H1 (cell line): ENCODE results near the gene GRAPL.
"Not testable (repeated sequence)": the region's sequence is repeated elsewhere in the genome, so short reads cannot be mapped to it uniquely, and the experiment has no call there.

ENCODE experiments used
- CEBPB ChIP-seq: IDR thresholded peaks from 2 replicates; pipeline ENCODE4 v1.6.1; 2012; ENCODE audit warnings: low read depth, low read length
- EZH2 ChIP-seq: fragments of 200-600 bp; sonication (generic); IDR thresholded peaks from 2 replicates; pipeline ENCODE4 v1.7.1; 2012; ENCODE audit warnings: low read depth, mild to moderate bottlenecking, moderate library complexity, low read length, inconsistent platforms; ENCODE audit not compliant: severe bottlenecking
- HDAC6 ChIP-seq: IDR thresholded peaks from one replicate; pipeline ENCODE4 v1.7.1; 2012; ENCODE audit warnings: low read depth, mild to moderate bottlenecking, inconsistent platforms, low read length, moderate library complexity
- KDM1A ChIP-seq: fragments of 200-600, 300-600 bp; sonication (generic); IDR thresholded peaks from 2 replicates; pipeline ENCODE4 v1.7.1; 2016; ENCODE audit warnings: mild to moderate bottlenecking, low read length, borderline replicate concordance
- PHF8 ChIP-seq: fragments of 200-600 bp; sonication (generic); conservative IDR thresholded peaks from 2 replicates; pipeline ENCODE4 v1.7.1; 2012; ENCODE audit warnings: low read depth, mild to moderate bottlenecking, inconsistent platforms, low read length, moderate library complexity
- POLR2A ChIP-seq, 2 experiments: IDR thresholded peaks; 1 replicate in 1 of 2; 2 replicates in 1 of 2; pipeline ENCODE4 v1.6.1; 2011; ENCODE audit warnings: low read depth in 2 of 2, low read length in 2 of 2, mild to moderate bottlenecking in 2 of 2; ENCODE audit errors: control extremely low read depth in 1 of 2
- SP1 ChIP-seq: IDR thresholded peaks from 2 replicates; pipeline ENCODE4 v1.6.1; 2011; ENCODE audit warnings: low read depth, low read length
- SP2 ChIP-seq: IDR thresholded peaks from 2 replicates; pipeline ENCODE4 v1.6.1; 2012; ENCODE audit warnings: mild to moderate bottlenecking, low read length, inconsistent platforms
- TEAD4 ChIP-seq: IDR thresholded peaks from 2 replicates; pipeline ENCODE4 v1.6.1; 2012; ENCODE audit warnings: low read depth, low read length, inconsistent platforms, mixed read lengths
- YY1 ChIP-seq: IDR thresholded peaks from 2 replicates; pipeline ENCODE4 v1.6.1; 2011; ENCODE audit warnings: low read depth, mild to moderate bottlenecking, low read length
- TF ChIP-seq, protein P1 (sequence below), 3 experiments: IDR thresholded peaks; 1 replicate in 2 of 3; 2 replicates in 1 of 3; pipeline versions ENCODE4 v1.5.1 to v1.6.1; 2011; ENCODE audit warnings: low read length in 3 of 3, mild to moderate bottlenecking in 3 of 3, inconsistent platforms in 2 of 3, low read depth in 1 of 3, moderate library complexity in 1 of 3; ENCODE audit not compliant: insufficient read depth in 1 of 3; ENCODE audit errors: control extremely low read depth in 1 of 3
- TF ChIP-seq, protein P2 (sequence below): IDR thresholded peaks from 2 replicates; pipeline ENCODE4 v1.6.1; 2012; ENCODE audit warnings: inconsistent platforms
- TF ChIP-seq, protein P3 (sequence below): IDR thresholded peaks from 2 replicates; pipeline ENCODE4 v1.6.1; 2012; ENCODE audit warnings: inconsistent platforms
- TF ChIP-seq, protein P4 (sequence below): IDR thresholded peaks from 2 replicates; pipeline ENCODE4 v1.6.1; 2012; ENCODE audit warnings: low read length, inconsistent platforms

DNA sequence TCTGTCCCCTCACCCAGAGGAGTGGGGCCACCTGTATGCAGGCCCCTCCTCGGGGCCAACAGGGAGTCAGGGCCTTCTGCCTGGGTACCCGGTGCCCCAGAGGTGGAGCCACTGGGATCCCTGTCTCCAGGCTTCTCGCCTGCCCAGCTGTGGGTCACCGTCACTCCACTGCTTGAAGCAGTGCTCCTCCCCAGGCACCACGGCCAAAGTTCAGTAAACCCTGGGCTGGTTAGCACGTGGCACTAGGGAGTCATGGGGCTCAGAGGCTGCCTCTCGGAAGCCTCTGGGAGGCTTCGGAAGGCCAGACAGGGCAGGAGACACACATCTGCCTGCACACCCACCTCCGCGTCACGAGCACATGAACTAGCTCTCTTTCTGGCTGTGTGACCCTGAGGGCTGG, 18.1 kb downstream of the GRAPL start:
- TF ChIP-seq, protein P1, sequence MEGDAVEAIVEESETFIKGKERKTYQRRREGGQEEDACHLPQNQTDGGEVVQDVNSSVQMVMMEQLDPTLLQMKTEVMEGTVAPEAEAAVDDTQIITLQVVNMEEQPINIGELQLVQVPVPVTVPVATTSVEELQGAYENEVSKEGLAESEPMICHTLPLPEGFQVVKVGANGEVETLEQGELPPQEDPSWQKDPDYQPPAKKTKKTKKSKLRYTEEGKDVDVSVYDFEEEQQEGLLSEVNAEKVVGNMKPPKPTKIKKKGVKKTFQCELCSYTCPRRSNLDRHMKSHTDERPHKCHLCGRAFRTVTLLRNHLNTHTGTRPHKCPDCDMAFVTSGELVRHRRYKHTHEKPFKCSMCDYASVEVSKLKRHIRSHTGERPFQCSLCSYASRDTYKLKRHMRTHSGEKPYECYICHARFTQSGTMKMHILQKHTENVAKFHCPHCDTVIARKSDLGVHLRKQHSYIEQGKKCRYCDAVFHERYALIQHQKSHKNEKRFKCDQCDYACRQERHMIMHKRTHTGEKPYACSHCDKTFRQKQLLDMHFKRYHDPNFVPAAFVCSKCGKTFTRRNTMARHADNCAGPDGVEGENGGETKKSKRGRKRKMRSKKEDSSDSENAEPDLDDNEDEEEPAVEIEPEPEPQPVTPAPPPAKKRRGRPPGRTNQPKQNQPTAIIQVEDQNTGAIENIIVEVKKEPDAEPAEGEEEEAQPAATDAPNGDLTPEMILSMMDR (IDR thresholded peaks at IDR 0.05; ENCODE audit: control extremely low read depth in 1 of 3, insufficient read depth in 1 of 3, low read depth in 1 of 3, low read length in 3 of 3): not testable (repeated sequence)
- TF ChIP-seq SP1; EZH2; KDM1A; HDAC6; CEBPB; POLR2A (IDR thresholded peaks at IDR 0.05; ENCODE audit: control extremely low read depth in 1 of 2, low read depth in 2 of 2, low read length in 2 of 2); SP2; YY1; PHF8; TEAD4: not testable (repeated sequence)
- TF ChIP-seq, protein P2, sequence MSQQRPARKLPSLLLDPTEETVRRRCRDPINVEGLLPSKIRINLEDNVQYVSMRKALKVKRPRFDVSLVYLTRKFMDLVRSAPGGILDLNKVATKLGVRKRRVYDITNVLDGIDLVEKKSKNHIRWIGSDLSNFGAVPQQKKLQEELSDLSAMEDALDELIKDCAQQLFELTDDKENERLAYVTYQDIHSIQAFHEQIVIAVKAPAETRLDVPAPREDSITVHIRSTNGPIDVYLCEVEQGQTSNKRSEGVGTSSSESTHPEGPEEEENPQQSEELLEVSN: not testable (repeated sequence)
- TF ChIP-seq, protein P3, sequence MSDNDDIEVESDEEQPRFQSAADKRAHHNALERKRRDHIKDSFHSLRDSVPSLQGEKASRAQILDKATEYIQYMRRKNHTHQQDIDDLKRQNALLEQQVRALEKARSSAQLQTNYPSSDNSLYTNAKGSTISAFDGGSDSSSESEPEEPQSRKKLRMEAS: not testable (repeated sequence)
- TF ChIP-seq, protein P4, sequence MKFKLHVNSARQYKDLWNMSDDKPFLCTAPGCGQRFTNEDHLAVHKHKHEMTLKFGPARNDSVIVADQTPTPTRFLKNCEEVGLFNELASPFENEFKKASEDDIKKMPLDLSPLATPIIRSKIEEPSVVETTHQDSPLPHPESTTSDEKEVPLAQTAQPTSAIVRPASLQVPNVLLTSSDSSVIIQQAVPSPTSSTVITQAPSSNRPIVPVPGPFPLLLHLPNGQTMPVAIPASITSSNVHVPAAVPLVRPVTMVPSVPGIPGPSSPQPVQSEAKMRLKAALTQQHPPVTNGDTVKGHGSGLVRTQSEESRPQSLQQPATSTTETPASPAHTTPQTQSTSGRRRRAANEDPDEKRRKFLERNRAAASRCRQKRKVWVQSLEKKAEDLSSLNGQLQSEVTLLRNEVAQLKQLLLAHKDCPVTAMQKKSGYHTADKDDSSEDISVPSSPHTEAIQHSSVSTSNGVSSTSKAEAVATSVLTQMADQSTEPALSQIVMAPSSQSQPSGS: not testable (repeated sequence)
